HepG2 (cell line): Measurements from ENCODE around the gene DSC2. TPM values are rescaled to one million over a fixed set of nuclear protein-coding genes. Genes with fewer than 3 reads are reported as not detected.

Source experiments
- EZH2 ChIP-seq: conservative IDR thresholded peaks from 2 replicates; pipeline ENCODE4 v1.6.1; 2012; ENCODE audit warnings: mild to moderate bottlenecking, low read depth, low read length, moderate library complexity
- FOXP4 ChIP-seq: sonication (generic); formaldehyde crosslinking; IDR thresholded peaks from 2 replicates; pipeline ENCODE4 v1.4.0; 2020; ENCODE audit warnings: missing genetic modification reagents
- HNF1B ChIP-seq: sonication (generic); formaldehyde crosslinking; IDR thresholded peaks from 2 replicates; pipeline ENCODE4 v1.5.1; 2020; ENCODE audit warnings: mild to moderate bottlenecking, moderate library complexity, missing genetic modification reagents
- RFXAP ChIP-seq: sonication (generic); formaldehyde crosslinking; IDR thresholded peaks from 2 replicates; pipeline ENCODE4 v1.4.0; 2020; ENCODE audit warnings: missing genetic modification reagents, borderline replicate concordance
- SRF ChIP-seq: IDR thresholded peaks from 2 replicates; pipeline ENCODE4 v1.6.1; 2011; ENCODE audit warnings: mild to moderate bottlenecking, low read depth, low read length, moderate library complexity
- ZBTB1 ChIP-seq: sonication (generic); formaldehyde crosslinking; IDR thresholded peaks from 2 replicates; pipeline ENCODE4 v1.4.0; 2020; ENCODE audit warnings: missing genetic modification reagents, borderline replicate concordance
- ZBTB33 ChIP-seq: sonication (generic); formaldehyde crosslinking; IDR thresholded peaks from 2 replicates; pipeline ENCODE4 v1.4.0; 2020; ENCODE audit warnings: missing genetic modification reagents
- ZC3H13 ChIP-seq: sonication (generic); formaldehyde crosslinking; IDR thresholded peaks from 2 replicates; pipeline ENCODE4 v1.8.1; 2023; ENCODE audit warnings: mild to moderate bottlenecking, missing genetic modification reagents, moderate library complexity
- ZNF17 ChIP-seq: sonication (generic); formaldehyde crosslinking; IDR thresholded peaks from 2 replicates; pipeline ENCODE4 v1.5.0; 2020; ENCODE audit warnings: mild to moderate bottlenecking, missing genetic modification reagents
- ZNF225 ChIP-seq: sonication (generic); formaldehyde crosslinking; IDR thresholded peaks from 2 replicates; pipeline ENCODE4 v1.4.0; 2020; ENCODE audit warnings: mild to moderate bottlenecking, missing genetic modification reagents
- ZNF260 ChIP-seq: sonication (generic); formaldehyde crosslinking; IDR thresholded peaks from 2 replicates; pipeline ENCODE4 v1.4.0; 2020; ENCODE audit warnings: missing genetic modification reagents, low read depth, mild to moderate bottlenecking, borderline replicate concordance
- ZNF407 ChIP-seq: sonication (generic); formaldehyde crosslinking; IDR thresholded peaks from one replicate; pipeline ENCODE4 v1.5.1; 2020; ENCODE audit warnings: mild to moderate bottlenecking, missing genetic modification reagents; ENCODE audit errors: not compliant biosample characterization
- ZNF724P ChIP-seq: sonication (generic); formaldehyde crosslinking; IDR thresholded peaks from 2 replicates; pipeline ENCODE4 v1.8.0; 2022; ENCODE audit warnings: missing genetic modification reagents, borderline replicate concordance
- ZNF768 ChIP-seq: sonication (generic); formaldehyde crosslinking; IDR thresholded peaks from 2 replicates; pipeline ENCODE4 v1.4.0; 2020; ENCODE audit warnings: missing genetic modification reagents
- ZNF792 ChIP-seq: IDR thresholded peaks from 2 replicates; pipeline ENCODE4 v1.6.1; 2016
- polyA plus RNA-seq, 8 experiments: library from polyadenylated mRNA; depleted of rRNA in 3 of 8; stranded (reverse) in 7 of 8; unstranded in 1 of 8; fragments of >200 nt; fragmentation: Illumina TruSeq in 4 of 8; extraction: Trizol in 4 of 8; gene quantifications; 2 replicates each; pipeline versions ENCODE4 v1.2.1 to v1.2.3, GENCODE V29; 2011 to 2016; ENCODE audit warnings: low read depth in 4 of 8, missing spikeins in 1 of 8, mixed read lengths in 1 of 8; ENCODE audit not compliant: insufficient read depth in 1 of 8
- total RNA-seq, 5 experiments: library from RNA; depleted of rRNA; stranded (reverse); fragments of >200 nt; fragmentation: Illumina TruSeq; extraction: Trizol; gene quantifications; 2 replicates each; pipeline ENCODE4 v1.2.3, GENCODE V29; 2016; ENCODE audit warnings: low read depth in 1 of 5

The DSC2 gene
- total and polyA plus RNA-seq, 2 of the 13 experiments (the other 11 are each of a cell fraction or from before 2014, with no cell fraction given): 7.2 to 24.9 TPM

- TF ChIP-seq ZNF407 (CRISPR knock-in tag): no peak
- no peak for TF ChIP-seq EZH2
- TF ChIP-seq ZC3H13 (CRISPR knock-in tag): no peak; the same call in 1 of the 2 replicates
- no peak for TF ChIP-seq ZNF724P (CRISPR knock-in tag)
- no peak for TF ChIP-seq HNF1B (CRISPR knock-in tag)
- TF ChIP-seq ZBTB1: no peak
- TF ChIP-seq ZNF17: no peak
- no peak for TF ChIP-seq SRF
- no peak for TF ChIP-seq ZBTB33
- no peak for TF ChIP-seq ZNF225
- no peak; the same call in none of the 2 replicates for TF ChIP-seq FOXP4 (CRISPR knock-in tag)
- no peak for TF ChIP-seq ZNF792 (CRISPR knock-in tag)
- peak; percentile 37; the same call in 1 of the 2 replicates for TF ChIP-seq ZNF768 (CRISPR knock-in tag)
- TF ChIP-seq ZNF260 (CRISPR knock-in tag): no peak
- TF ChIP-seq RFXAP (CRISPR knock-in tag): no peak
Measured at GRCh38 chr18:31101183-31102024, 817 bp downstream of the DSC2 start (continued).
